ENCODE results near the gene DYNC2H1. TPM values are rescaled to one million over a fixed set of nuclear protein-coding genes. Genes with fewer than 3 reads are reported as not detected.
"Not testable (repeated sequence)": the region's sequence is repeated elsewhere in the genome, so short reads cannot be mapped to it uniquely, and the experiment has no call there.

DYNC2H1 gene
- total RNA-seq, 2 experiments from 2014 or later, result 2.8 to 3.2 TPM

- intact Hi-C loops (cut with DNase I, micrococcal nuclease), result loop anchor here in 1 of 2 experiments (5.0 kb wide), 1 partner anchor 1198 kb away; the partner anchor contains the start of genes ANGPTL5 and CEP126
Observed at GRCh38 chr11:103114836-103115235, 5.6 kb downstream of the DYNC2H1 start.

GRCh38 chr11:103125462-103125861, 16.2 kb downstream of the DYNC2H1 start:
- no peaks in the 10 kb centered on the region for H3K36me3 ChIP-seq (ENCODE audit: insufficient read depth, low read length)
- no peak overlapping the region for H3K27ac ChIP-seq (ENCODE audit: low read depth in 1 of 2, low read length in 2 of 2)
- no peak for DNase-seq
- ChIA-PET POLR2A (no interaction called here), CTCF (interaction anchor here (0.6 kb wide), 1 partner anchor 1281 kb away, joined by 4 read pairs; no protein-coding TSS in a partner anchor)
- no peaks in the 10 kb centered on the region for H3K4me1 ChIP-seq (ENCODE audit: insufficient read depth, low read length)
- Mint-ChIP-seq H3K27ac (no peak overlapping the region), H3K4me3 (no peak overlapping the region), H3K4me1 (ENCODE audit: low read depth) (no peaks in the 10 kb centered on the region), H3K36me3 (ENCODE audit: low read depth) (peaks cover 6% of the 10 kb centered on the region), H3K27me3 (no peaks in the 10 kb centered on the region), H3K9me3 (no peaks in the 10 kb centered on the region)
- intact Hi-C loops (cut with DNase I, micrococcal nuclease), result no loop called here
- no peak for ATAC-seq (ENCODE audit: poor library complexity)
- TF ChIP-seq CTCF (IDR thresholded peaks at IDR 0.05), result no peak
- no peaks in the 10 kb centered on the region for H3K27me3 ChIP-seq (ENCODE audit: control insufficient read depth in 1 of 2, insufficient read depth in 2 of 2, low read length in 2 of 2)
- no peak overlapping the region for H3K4me3 ChIP-seq (ENCODE audit: low read length)
- no peaks in the 10 kb centered on the region for H3K9me3 ChIP-seq (ENCODE audit: control insufficient read depth in 1 of 2, insufficient read depth in 1 of 2, low read length in 2 of 2)

More at GRCh38 chr11:103114836-103115235, 5.6 kb downstream of the DYNC2H1 start:
- Mint-ChIP-seq H3K9me3 (no peaks in the 10 kb centered on the region), H3K27me3 (no peaks in the 10 kb centered on the region), H3K4me1 (ENCODE audit: low read depth) (no peaks in the 10 kb centered on the region), H3K4me3 (no peak overlapping the region), H3K36me3 (ENCODE audit: low read depth) (no peaks in the 10 kb centered on the region), H3K27ac (no peak overlapping the region)
- no peaks in the 10 kb centered on the region for H3K9me3 ChIP-seq (ENCODE audit: control insufficient read depth in 1 of 2, insufficient read depth in 1 of 2, low read length in 2 of 2)
- ATAC-seq (ENCODE audit: poor library complexity) (no peak), DNase-seq (no peak)
- H3K27ac ChIP-seq (ENCODE audit: low read depth in 1 of 2, low read length in 2 of 2), result no peak overlapping the region
- ChIA-PET POLR2A (no interaction called here), CTCF (no interaction called here)
- no peaks in the 10 kb centered on the region for H3K27me3 ChIP-seq (ENCODE audit: control insufficient read depth in 1 of 2, insufficient read depth in 2 of 2, low read length in 2 of 2)
- H3K36me3 ChIP-seq (ENCODE audit: insufficient read depth, low read length), result no peaks in the 10 kb centered on the region
- no peak for TF ChIP-seq CTCF (IDR thresholded peaks at IDR 0.05)
- H3K4me1 ChIP-seq (ENCODE audit: insufficient read depth, low read length), result peaks cover 4% of the 10 kb centered on the region
- no peak overlapping the region for H3K4me3 ChIP-seq (ENCODE audit: low read length)

GRCh38 chr11:103141986-103142385, 32.8 kb downstream of the DYNC2H1 start:
- H3K9me3 Mint-ChIP-seq; H3K4me3 ChIP-seq (ENCODE audit: low read length); H3K27ac Mint-ChIP-seq; H3K4me1 ChIP-seq (ENCODE audit: insufficient read depth, low read length); H3K4me1 Mint-ChIP-seq (ENCODE audit: low read depth); ATAC-seq (ENCODE audit: poor library complexity); H3K27ac ChIP-seq (ENCODE audit: low read depth in 1 of 2, low read length in 2 of 2); CTCF ChIA-PET; intact Hi-C loops (cut with DNase I, micrococcal nuclease); H3K36me3 ChIP-seq (ENCODE audit: insufficient read depth, low read length); H3K9me3 ChIP-seq (ENCODE audit: control insufficient read depth in 1 of 2, insufficient read depth in 1 of 2, low read length in 2 of 2); H3K27me3 Mint-ChIP-seq; POLR2A ChIA-PET; DNase-seq; H3K4me3 Mint-ChIP-seq; H3K27me3 ChIP-seq (ENCODE audit: control insufficient read depth in 1 of 2, insufficient read depth in 2 of 2, low read length in 2 of 2): not testable (repeated sequence)
- H3K36me3 Mint-ChIP-seq (ENCODE audit: low read depth), result peaks cover 17% of the 10 kb centered on the region

- intact Hi-C loops (cut with DNase I, micrococcal nuclease), result no loop called here
- POLR2A ChIA-PET, result no interaction called here
Observed at GRCh38 chr11:103147627-103148026, 38.4 kb downstream of the DYNC2H1 start.

More at GRCh38 chr11:103147627-103148026, 38.4 kb downstream of the DYNC2H1 start:
- Histone ChIP-seq H3K27ac (ENCODE audit: low read depth in 1 of 2, low read length in 2 of 2) (no peak overlapping the region), H3K9me3 (ENCODE audit: control insufficient read depth in 1 of 2, insufficient read depth in 1 of 2, low read length in 2 of 2) (no peaks in the 10 kb centered on the region), H3K4me3 (ENCODE audit: low read length) (no peak overlapping the region), H3K27me3 (ENCODE audit: control insufficient read depth in 1 of 2, insufficient read depth in 2 of 2, low read length in 2 of 2) (no peaks in the 10 kb centered on the region), H3K36me3 (ENCODE audit: insufficient read depth, low read length) (no peaks in the 10 kb centered on the region), H3K4me1 (ENCODE audit: insufficient read depth, low read length) (no peaks in the 10 kb centered on the region)
- TF ChIP-seq CTCF (IDR thresholded peaks at IDR 0.05), result no peak
- ATAC-seq (ENCODE audit: poor library complexity) (no peak), DNase-seq (no peak)
- CTCF ChIA-PET, result no interaction called here
- H3K27ac Mint-ChIP-seq, result no peak overlapping the region
- H3K4me1 Mint-ChIP-seq (ENCODE audit: low read depth), result no peaks in the 10 kb centered on the region
- no peaks in the 10 kb centered on the region for H3K27me3 Mint-ChIP-seq
- H3K4me3 Mint-ChIP-seq, result no peak overlapping the region
- H3K36me3 Mint-ChIP-seq (ENCODE audit: low read depth), result peaks cover 4% of the 10 kb centered on the region
- no peaks in the 10 kb centered on the region for H3K9me3 Mint-ChIP-seq

Data from CD4-positive, alpha-beta T cell (primary cell).